NCI-H510A treated with DMSO at 0.1 percent for 48 hours (cell line): ENCODE measurements around the gene SELL.
"Not testable (repeated sequence)": the region's sequence is repeated elsewhere in the genome, so short reads cannot be mapped to it uniquely, and the experiment has no call there.

ENCODE experiments used
- DNase-seq: peaks from one replicate; lab custom pipeline; 2025; lab: John Stamatoyannopoulos, UW

Gene SELL

DNA sequence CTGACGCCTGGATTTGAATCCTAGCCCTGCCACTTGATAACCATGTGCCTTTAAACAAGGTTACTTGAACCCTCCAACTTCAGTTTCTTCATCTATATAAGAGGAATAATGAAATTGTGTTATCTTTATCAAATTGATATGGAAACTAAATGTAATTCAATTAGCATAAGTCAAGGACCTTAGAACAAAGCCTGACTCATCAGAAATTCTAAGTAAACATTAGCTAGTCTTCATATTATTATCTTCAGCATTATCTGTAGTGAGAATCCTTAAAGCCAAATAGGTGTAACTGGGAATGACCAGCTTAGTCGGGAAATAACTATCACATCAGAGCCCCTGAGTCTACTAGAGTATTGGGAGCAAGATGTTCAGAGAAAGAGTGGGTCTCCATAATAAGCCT, 6.6 kb downstream of the SELL start:
- no peak for DNase-seq

DNA sequence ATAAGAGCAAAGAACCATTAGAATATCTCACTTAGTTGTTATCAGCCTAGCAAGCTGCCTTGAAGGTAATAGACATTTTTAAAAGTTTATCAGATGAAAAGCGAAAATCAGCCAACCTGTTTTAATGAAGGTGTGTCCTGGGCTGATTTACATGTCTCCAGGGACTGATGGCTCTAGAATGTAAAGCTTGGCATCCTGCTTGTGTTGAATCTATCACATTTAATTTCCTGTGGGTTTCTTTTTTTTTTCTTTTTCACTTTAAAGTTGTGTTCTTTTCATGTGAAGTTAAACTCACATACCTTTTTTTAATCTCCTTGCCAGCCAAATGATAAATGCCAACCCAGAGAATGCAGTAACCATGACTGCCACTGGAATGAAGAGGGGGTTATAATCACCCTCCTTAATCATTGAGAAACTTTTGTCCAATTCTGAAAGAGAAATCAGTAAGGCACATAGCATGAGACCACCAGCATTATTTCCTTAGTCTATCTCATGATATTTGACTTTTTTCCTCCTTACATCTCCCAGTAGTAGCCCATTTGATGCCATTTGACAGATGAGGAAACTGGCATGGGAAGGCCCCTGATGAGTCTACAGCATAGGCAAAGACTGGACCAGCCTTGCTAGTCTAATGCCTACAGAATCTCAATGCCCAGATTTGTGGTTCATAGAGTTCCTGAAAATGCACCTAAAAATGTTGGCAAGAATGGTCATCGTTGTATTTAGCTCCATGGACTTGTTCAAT, 10.0 kb downstream of the SELL start:
- DNase-seq: no peak

DNA sequence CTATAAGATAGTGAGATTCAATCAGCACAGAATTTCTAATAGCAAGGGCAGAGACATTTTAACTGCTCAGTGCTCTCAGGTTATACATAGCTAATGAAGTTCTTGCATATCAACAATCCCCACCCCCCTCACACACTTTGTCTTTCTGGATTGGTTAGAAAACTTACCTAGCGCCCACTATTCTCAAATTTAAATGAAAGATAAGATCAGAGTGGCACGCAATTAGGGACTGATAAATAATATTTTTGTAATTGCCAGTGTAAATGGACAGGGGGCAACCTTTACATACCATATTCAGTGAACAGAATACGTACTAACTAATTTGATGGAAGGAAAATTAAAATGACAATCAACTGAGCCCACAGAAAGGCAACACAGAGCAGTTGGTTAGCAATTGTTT, 11.7 kb downstream of the SELL start:
- no peak for DNase-seq

DNA sequence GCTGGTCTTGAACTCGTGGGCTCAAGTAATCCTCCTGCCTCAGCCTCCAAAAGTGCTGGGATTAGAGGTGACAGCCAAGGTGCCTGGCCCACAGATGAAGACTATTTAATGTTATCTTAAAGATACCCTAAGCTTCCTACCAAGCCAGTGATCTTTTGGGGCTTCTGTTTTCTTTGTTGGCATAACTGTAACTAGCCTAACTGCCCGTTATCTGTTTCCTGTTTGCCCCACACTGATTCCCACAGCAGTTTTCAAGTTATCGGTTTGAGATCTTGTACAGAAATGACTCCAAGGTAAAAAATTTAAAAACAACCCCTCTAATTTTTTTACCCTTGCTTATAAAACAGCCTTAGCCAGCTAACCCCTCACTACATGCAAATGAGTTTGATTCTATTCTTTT, 12.4 kb downstream of the SELL start:
- no peak for DNase-seq

DNA sequence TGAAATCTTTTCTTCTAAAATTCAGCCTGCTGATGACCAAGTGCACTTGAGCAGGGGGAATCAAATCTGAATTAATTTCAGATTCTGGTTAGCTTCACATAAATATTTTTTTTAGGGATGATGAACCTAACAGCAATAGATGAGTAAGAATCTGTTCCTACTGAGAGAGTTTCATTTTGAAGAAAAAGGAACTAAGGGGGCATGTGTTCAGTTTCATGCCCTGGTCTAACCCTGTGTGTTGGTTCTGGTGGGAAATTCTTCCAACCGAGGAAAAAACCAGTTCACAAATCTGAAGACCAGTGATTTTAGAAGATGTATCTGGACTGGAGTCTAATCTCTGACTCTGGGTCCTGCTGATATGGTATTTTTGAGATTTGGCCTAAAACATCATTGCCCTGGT, 13.7 kb downstream of the SELL start:
- DNase-seq: no peak

DNA sequence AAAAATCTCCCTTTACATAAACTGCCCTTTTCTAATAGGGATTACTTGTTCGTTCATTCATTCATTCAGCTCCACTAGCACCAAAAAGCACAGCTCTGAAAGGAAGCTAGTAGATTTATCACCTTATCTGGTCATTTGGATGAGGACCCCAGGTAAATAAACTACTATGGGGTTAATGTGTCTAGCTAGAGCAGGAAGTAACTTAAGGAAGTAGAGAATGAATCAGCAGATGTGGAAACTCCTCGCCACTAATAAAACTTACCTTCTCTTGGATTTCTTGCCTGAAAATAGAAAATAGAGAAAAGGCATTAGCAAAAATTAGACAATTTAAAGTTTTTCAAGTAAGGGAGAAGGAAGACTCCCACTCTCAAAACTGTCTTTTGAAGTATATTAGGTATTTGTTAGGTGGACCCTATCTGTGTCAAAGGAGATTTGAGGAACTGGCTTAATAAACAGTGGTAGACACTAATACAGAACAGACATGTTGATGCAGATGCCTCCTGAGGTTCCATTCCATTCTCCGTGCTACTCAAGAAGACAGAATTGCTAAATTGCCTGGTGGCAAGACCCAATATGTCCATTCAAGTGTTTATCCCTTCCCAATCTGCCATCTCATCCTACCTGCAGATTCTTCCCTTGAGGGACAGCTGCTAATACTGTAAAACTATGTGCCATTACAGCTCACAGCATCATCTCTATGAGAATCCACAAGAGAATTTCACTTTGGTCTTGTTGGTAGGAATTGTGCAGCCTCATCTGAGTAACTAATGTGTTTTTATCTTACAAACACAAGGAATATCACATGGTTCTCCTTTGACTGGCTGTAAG, 14.9 kb downstream of the SELL start:
- no peak for DNase-seq

DNA sequence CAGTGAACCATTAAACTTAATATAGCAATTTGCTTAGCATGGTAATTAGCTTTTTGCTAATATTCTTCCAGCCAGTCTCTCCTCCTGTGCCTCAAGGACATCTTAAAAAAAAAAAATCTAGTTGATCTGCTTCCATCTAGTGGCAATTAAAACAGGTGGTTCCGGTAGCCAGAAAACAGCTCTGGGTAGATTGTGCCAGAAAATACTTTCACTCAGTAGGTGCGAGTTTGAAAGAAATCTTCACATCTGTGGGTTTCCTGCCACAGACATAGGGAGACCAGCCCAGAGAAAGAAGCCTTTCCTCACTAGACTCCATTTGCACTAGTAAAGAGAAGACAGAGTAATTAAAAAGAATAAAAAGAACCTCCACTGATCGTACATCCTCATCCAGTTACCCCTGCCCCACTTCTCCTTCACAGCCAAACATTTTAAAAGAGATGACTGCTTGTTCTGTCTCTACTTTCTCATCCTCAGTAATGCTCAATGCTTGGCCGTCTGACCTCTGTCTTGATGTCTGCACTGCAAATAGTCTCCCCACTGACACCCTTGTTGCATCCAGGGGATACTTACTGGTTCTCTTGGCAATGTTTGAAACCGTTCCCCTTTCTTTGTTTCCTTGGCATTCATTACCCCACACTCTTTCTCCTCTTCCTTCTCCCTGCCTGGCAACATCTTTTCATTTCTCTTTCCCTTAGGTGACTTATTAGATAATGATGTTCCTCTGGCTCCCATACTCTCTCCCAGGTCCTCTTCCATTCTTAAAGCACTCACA, 16.9 kb downstream of the SELL start:
- DNase-seq: no peak

DNA sequence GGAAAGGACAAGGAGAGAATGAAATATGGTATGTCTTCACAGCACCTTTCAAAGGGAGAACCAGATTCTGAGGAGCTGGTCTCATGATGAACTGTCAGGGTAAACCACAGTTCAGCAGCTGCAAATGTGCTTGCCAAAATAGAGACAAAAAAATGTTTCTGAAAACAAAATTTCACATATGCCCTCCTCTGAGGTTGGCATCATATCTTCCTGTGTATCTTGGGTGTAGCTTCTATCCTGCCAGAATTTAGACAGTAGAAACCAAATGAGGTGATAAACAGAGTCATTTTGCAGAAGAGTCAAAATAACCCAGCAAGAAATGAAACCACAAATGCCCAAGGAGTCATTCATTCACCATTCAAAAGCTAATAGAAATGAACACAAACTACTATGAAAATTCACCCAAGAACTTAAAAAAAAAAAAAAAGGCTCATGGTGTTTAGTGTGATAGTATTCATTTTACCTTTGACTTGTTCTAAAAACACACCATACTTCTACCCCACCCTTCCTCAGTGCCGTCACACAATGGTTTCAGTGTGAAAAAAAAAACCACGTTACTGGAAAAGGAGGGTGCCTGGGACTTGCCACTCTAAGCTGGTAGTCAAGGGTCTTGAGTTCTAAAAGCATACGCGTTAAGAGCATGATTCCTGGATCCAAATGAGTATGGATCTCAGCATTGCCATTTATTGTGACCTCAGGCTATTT, 18.5 kb downstream of the SELL start:
- DNase-seq: no peak

DNA sequence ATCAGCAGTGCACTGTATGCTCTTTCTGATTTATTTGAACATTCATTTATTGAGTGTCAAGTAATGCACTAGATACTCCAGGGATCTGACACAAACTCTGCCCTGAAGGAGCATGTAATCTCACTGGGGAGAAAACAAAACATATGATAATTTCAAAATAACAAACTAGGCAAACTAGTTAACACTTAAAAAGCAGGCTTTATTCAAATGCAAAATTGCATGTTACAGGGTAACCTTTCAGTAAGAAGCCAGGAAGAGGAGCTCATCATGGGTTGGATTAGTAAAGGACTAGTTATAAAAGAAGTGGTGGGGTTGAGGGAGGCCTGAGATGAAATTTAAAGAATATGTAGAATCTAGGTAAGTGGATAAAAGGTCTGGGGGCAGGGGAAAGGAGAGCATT, 20.9 kb downstream of the SELL start:
- no peak for DNase-seq

DNA sequence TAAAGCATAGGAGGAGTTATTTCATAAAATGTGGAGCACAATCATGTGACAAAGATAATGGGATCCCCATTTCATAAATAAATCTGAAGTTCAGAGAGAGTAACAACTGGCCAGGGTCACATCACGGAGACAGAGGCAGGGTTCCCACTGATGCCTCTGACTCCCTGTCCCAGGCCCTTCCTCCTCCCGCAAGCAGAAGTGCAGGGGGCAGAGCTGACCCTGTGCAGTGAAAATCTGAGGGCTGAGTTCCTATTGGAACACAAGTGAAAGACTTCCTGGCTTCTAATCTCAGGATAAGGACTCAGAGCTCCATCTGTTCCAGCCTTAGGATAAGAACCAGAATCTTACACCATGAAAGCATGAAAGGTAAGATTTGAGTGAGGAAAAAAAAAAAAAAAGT, 22.0 kb downstream of the SELL start:
- no peak for DNase-seq

DNA sequence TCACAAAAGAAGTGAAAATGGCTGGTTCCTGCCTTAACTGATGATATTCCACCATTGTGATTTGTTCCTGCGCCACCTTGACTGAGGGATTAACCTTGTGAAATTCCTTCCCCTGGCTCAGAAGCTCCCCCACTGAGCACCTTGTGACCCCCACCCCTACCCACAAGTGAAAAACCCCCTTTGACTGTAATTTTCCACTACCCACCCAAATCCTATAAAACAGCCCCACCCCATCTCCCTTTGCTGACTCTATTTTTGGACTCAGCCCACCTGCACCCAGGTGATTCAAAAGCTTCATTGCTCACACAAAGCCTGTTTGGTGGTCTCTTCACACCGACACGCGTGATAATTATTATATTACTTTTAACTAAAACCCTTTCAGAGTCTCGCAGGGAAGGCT, 23.0 kb downstream of the SELL start:
- not testable (repeated sequence) for DNase-seq

DNA sequence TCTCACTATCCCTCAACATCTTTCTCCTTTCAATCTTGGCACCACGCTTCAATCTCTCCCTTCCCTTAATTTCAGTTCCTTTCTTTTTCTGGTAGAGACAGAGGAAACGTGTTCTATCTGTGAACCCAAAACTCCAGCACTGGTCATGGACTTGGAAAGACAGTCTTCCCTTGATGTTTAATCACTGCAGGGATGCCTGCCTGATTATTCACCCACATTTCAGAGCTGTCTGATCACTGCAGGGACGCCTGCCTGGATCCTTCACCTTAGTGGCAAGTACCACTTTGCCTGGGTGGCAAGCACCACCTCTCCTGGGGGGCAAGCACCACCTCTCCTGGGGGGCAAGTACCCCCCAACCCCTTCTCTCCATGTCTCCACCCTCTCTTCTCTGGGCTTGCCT, 27.8 kb downstream of the SELL start:
- no peak for DNase-seq

DNA sequence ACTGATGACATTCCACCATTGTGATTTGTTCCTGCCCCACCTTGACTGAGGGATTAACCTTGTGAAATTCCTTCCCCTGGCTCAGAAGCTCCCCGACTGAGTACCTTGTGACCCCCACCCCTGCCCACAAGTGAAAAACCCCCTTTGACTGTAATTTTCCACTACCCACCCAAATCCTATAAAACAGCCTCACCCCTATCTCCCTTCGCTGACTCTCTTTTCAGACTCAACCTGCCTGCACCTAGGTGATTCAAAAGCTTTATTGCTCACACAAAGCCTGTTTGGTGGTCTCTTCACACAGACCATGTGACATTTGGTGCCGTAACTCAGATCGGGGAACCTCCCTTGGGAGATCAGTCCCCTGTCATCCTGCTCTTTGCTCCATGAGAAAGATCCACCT, 28.3 kb downstream of the SELL start:
- DNase-seq: not testable (repeated sequence)

DNA sequence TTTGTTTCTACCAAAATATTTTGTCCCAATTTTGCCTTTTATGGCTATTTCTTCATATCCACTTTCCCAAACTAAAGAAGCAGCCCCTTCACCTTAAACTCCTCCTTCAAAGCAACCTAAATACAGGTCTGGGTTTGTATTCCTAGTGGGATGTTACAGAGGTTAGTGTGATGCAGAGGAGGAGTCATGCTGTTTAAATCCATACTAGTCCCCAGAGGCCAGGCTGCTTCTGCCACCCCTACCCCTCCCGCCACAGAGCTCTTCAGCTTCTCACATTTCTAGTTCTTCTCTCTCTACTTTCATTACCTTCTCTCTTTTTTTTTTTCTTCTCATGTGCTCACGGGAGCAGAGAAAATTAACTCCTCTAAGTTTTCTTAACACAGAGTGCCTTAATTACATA, 29.3 kb downstream of the SELL start:
- no peak for DNase-seq

DNA sequence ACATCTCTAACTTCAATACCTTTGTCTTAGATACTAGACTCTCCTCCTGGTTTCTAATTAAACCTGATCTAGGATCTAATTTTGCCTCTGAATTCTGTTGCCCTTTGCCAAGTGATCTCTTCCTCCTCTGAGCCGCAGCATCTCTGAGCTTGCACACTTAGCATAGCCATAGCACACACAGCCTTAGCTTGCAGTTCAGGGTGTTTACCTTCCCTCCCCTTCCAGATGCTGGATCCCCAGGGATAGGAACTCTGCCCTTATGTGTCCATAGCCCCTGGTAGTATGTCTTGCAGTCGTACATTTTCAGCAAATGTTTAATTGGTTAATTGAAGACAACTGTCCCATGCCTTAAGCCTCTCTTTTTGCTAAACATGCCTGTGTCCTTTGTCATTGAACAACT, 30.3 kb downstream of the SELL start:
- DNase-seq: no peak

DNA sequence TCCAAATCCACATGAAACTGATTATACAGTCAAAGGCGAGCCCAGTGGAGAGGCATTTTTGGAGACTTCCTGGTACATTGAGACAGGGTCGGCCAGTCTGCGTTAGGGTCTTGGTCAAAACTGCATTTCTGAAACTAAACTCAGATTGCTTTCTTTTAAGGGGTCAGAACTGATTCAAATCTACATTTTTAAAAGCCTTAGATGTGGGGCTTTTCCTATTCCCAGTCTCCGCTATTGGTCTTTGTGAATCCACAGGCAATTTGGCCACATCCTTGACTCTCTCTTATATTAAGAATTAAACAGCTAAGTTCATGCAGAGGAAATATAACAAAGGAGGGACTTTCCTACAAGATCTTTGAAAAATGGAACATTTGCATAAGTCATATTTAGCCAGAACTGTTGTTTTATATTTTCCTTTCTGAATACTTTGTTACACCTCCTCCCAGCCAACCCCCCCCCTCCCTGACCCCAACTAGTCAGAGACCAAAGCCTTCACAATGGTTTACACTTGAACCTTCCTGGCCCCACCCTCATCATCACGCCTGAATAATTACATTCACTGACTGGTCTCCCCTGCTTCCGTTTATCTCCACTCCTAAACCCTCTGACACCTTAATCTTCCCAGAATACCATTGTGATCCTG, 30.9 kb downstream of the SELL start:
- no peak for DNase-seq

DNA sequence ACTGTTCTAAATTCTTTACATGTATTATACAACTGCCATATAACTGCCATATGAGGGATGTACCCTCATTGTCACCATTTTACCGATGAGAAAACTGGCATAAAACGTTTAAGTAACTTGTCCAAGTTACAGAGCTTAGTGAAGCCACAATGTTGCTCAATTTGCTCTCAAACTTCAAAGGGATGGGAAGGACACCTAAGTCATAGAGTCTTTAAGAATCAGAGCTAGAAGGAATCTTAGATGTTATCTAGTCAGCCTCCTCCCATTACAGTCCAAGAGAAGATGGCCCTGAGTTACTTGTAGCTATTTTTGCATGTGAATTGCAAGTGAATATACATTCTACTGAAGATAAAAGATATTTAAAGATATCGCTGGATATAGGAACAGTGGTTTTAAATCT, 31.7 kb downstream of the SELL start:
- DNase-seq: no peak

DNA sequence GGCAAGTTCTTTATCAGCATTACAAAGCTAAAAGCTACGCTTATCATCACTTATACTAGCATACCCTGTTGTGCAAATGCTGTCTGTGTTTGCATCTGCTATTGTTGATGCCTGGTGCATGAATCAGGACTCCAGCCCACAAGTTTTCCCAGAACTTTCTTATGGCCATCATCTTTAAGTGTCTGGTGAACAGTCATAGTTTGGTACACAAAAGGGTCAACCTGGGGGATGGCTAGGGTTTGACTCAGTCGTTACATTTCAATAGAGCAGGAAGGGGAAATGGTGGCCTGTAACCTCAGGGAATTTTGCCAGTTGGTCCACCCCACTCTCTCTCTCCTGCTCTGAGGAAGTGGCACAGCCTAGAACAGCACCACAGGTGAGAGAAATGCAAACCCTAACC, 35.4 kb downstream of the SELL start:
- no peak for DNase-seq

DNA sequence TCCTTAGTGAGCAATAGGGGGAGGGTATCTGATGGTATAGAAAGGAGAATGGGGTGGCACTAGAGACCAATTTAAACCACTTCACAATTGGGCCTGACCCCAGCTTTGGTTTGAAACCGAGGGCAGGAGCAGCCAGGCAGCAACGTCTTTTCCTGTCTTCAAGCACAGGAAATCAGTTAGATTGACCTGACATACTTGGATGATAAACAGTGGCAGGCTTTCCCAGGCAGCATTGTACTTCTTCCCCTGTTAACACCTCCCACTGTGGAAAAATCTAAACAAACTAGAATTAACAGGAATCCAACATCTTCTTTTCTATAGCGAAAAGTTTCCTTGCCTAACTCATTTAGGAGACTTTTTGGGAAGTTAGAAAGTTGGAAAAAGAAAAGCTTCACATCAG, 40.6 kb downstream of the SELL start:
- no peak for DNase-seq

DNA sequence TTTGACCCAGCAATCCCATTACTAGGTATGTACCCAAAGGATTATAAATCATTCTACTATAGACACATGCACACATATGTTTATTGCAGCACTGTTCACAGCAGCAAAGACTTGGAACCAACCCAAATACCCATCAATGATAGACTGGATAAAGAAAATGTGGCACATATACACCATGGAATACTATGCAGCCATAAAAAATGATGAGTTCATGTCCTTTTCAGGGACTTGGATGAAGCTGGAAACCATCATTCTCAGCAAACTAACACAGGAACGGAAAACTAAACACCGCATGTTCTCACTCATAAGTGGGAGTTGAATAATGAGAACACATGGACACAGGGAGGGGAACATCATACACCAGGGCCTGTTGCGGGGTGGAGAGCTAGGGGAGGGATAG, 41.2 kb downstream of the SELL start:
- not testable (repeated sequence) for DNase-seq

DNA sequence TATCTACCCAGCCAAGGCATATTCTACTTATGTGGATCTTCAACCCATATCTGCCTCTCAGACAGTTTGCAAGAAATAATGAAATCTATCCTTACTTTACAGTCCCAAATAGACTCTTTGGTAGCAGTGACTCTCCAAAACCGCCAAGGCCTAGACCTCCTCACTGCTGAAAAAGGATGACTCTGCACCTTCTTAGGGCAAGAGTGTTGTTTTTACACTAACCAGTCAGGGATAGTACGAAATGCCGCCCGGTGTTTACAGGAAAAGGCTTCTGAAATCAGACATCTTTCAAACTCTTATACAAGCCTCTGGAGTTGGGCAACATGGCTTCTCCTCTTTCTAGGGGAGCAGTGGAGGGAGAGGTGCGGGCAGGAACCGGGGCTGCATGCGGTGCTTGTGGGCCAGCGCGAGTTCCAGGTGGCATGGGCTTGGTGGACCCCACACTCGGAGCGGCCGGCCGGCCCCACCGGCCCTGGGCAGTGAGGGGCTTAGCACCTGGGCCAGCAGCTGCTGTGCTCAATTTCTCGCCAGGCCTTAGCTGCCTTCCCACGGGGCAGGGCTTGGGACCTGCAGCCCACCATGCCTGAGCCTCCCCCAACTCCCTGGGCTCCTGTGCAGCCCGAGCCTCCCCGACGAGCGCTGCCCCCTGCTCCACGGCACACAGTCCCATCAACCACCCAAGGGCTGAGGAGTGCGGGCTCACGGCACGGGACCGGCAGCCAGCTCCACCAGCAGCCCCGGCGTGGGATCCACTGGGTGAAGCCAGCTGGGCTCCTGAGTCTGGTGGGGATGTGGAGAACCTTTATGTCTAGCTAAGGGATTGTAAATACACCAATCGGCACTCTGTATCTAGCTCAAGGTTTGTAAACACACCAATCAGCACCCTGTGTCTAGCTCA, 43.5 kb downstream of the SELL start:
- DNase-seq: not testable (repeated sequence)
